Fibroblast of mammary gland (primary cell): ENCODE results near the gene TMC1.

Experiments used
- DNase-seq: peaks from one replicate; pipeline ENCODE4 v3.0.0-alpha.2; 2010; ENCODE audit warnings: low read depth
- H3K4me3 ChIP-seq: 2 replicates; pipeline ENCODE4 v1.5.1; 2011; ENCODE audit warnings: low read depth, mild to moderate bottlenecking, low read length, moderate library complexity; ENCODE audit not compliant: control insufficient read depth
- CTCF ChIP-seq: conservative IDR thresholded peaks from 2 replicates; pipeline ENCODE4 v1.5.1; 2011; ENCODE audit warnings: low read depth, low read length, inconsistent platforms; ENCODE audit not compliant: control insufficient read depth, insufficient read depth

Gene TMC1

GRCh38 chr9:72648324-72649126 lies 127.1 kb downstream of the TMC1 start:
- TF ChIP-seq CTCF, result no peak
- DNase-seq, result no peak
- no peak overlapping the region for H3K4me3 ChIP-seq

- TF ChIP-seq CTCF, result no peak
- no peak for DNase-seq
- no peak overlapping the region for H3K4me3 ChIP-seq
Observed at GRCh38 chr9:72649127-72649442, 127.7 kb downstream of the TMC1 start.

- no peak for TF ChIP-seq CTCF
- no peak overlapping the region for H3K4me3 ChIP-seq
- no peak for DNase-seq
Observed at GRCh38 chr9:72650206-72650605, 128.8 kb downstream of the TMC1 start.

GRCh38 chr9:72656021-72656420 lies 134.6 kb downstream of the TMC1 start:
- no peak overlapping the region for H3K4me3 ChIP-seq
- no peak for TF ChIP-seq CTCF

GRCh38 chr9:72657023-72657422 lies 135.6 kb downstream of the TMC1 start:
- DNase-seq, result no peak
- TF ChIP-seq CTCF, result no peak
- H3K4me3 ChIP-seq, result no peak overlapping the region

More at GRCh38 chr9:72656021-72656420, 134.6 kb downstream of the TMC1 start:
- no peak for DNase-seq

- TF ChIP-seq CTCF, result no peak
- no peak for DNase-seq
- H3K4me3 ChIP-seq, result no peak overlapping the region
Observed at GRCh38 chr9:72658703-72659102, 137.3 kb downstream of the TMC1 start.
